Neuronal stem cell (in vitro differentiated cells): ENCODE results near the gene CCDC3.

ENCODE experiments used
- DNase-seq: peaks from one replicate; pipeline ENCODE4 v3.0.0-alpha.2; 2013; ENCODE audit warnings: low spot score
- H2AFZ ChIP-seq: one replicate; pipeline ENCODE4 v1.6.1; 2013; ENCODE audit warnings: mild to moderate bottlenecking, low read length, inconsistent platforms
- H2AK5ac ChIP-seq: 2 replicates; pipeline ENCODE4 v1.6.1; 2013; ENCODE audit warnings: low read depth, mild to moderate bottlenecking, inconsistent platforms, low read length, moderate library complexity, mixed read lengths
- H2BK120ac ChIP-seq: 2 replicates; pipeline ENCODE4 v1.6.1; 2013; ENCODE audit warnings: low read depth, mild to moderate bottlenecking, inconsistent platforms, low read length, moderate library complexity, mixed read lengths
- H2BK12ac ChIP-seq: one replicate; pipeline ENCODE4 v1.6.1; 2013; ENCODE audit warnings: low read length, inconsistent platforms
- H2BK15ac ChIP-seq: 2 replicates; pipeline ENCODE4 v1.6.1; 2013; ENCODE audit warnings: mild to moderate bottlenecking, low read length, inconsistent platforms, mixed read lengths
- H2BK5ac ChIP-seq: one replicate; pipeline ENCODE4 v1.6.1; 2013; ENCODE audit warnings: inconsistent platforms, mild to moderate bottlenecking, low read length, moderate library complexity
- H3K14ac ChIP-seq: one replicate; pipeline ENCODE4 v1.6.1; 2013; ENCODE audit warnings: low read length, inconsistent platforms
- H3K18ac ChIP-seq: 2 replicates; pipeline ENCODE4 v1.6.1; 2013; ENCODE audit warnings: low read length, inconsistent platforms
- H3K23ac ChIP-seq: 2 replicates; pipeline ENCODE4 v1.6.1; 2013; ENCODE audit warnings: low read depth, mild to moderate bottlenecking, mixed read lengths, low read length, inconsistent platforms; ENCODE audit not compliant: poor library complexity
- H3K27ac ChIP-seq: replicated peaks from 3 replicates; pipeline ENCODE4 v1.5.1; 2013; ENCODE audit warnings: low read length, inconsistent platforms
- H3K27me3 ChIP-seq, 3 experiments: 2 replicates each; pipeline ENCODE4 v1.6.1; 2013; ENCODE audit warnings: low read length in 3 of 3, mild to moderate bottlenecking in 2 of 3, inconsistent platforms in 1 of 3, low read depth in 1 of 3, mixed read lengths in 1 of 3, moderate library complexity in 1 of 3; ENCODE audit not compliant: control insufficient read depth in 3 of 3, insufficient read depth in 3 of 3
- H3K36me3 ChIP-seq, 2 donors: replicated peaks in 1 of 2; 2 replicates each; pipeline ENCODE4 v1.6.1; 2013; ENCODE audit warnings: low read length in 2 of 2; ENCODE audit not compliant: control insufficient read depth in 2 of 2, insufficient read depth in 2 of 2
- H3K4ac ChIP-seq: 2 replicates; pipeline ENCODE4 v1.6.1; 2013; ENCODE audit warnings: inconsistent platforms, mild to moderate bottlenecking, low read length, moderate library complexity
- H3K4me1 ChIP-seq, 2 donors: 1 replicate in 1 of 2; 2 replicates in 1 of 2; pipeline ENCODE4 v1.6.1; 2013; ENCODE audit warnings: low read length in 2 of 2, low read depth in 1 of 2; ENCODE audit not compliant: control insufficient read depth in 2 of 2, insufficient read depth in 1 of 2
- H3K4me2 ChIP-seq: one replicate; pipeline ENCODE4 v1.6.1; 2013; ENCODE audit warnings: mild to moderate bottlenecking, low read length, inconsistent platforms; ENCODE audit not compliant: insufficient read depth, poor library complexity, severe bottlenecking
- H3K4me3 ChIP-seq, 2 donors: 2 replicates each; pipeline ENCODE4 v1.5.1; 2013; ENCODE audit warnings: low read length in 2 of 2, mild to moderate bottlenecking in 2 of 2, inconsistent platforms in 1 of 2, moderate library complexity in 1 of 2
- H3K79me1 ChIP-seq: one replicate; pipeline ENCODE4 v1.6.1; 2013; ENCODE audit warnings: low read depth, mild to moderate bottlenecking, inconsistent platforms, low read length, moderate library complexity
- H3K9ac ChIP-seq: one replicate; pipeline ENCODE4 v1.6.1; 2013; ENCODE audit warnings: mild to moderate bottlenecking, low read depth, low read length, inconsistent platforms; ENCODE audit not compliant: poor library complexity
- H3K9me3 ChIP-seq, 2 donors: replicated peaks in 1 of 2; 2 replicates each; pipeline versions ENCODE3 to v1.6.1; 2013; ENCODE audit warnings: low read length in 2 of 2, mild to moderate bottlenecking in 2 of 2, inconsistent platforms in 1 of 2, low read depth in 1 of 2, mixed read lengths in 1 of 2, moderate library complexity in 1 of 2; ENCODE audit not compliant: control insufficient read depth in 2 of 2, insufficient read depth in 1 of 2
- H4K8ac ChIP-seq: one replicate; pipeline ENCODE4 v1.6.1; 2013; ENCODE audit warnings: low read depth, mild to moderate bottlenecking, inconsistent platforms, low read length, moderate library complexity
- H4K91ac ChIP-seq: one replicate; pipeline ENCODE4 v1.6.1; 2013; ENCODE audit warnings: low read length, low read depth, mild to moderate bottlenecking, inconsistent platforms; ENCODE audit not compliant: poor library complexity
- WGBS, 2 donors: extraction: QIAGEN DNeasy Blood & Tissue Kit; methylation state at CpG; one replicate each; pipeline ENCODE4 v1.1.7; 2013; ENCODE audit warnings: missing lambda C conversion rate in 2 of 2, mixed read lengths in 1 of 2; ENCODE audit not compliant: insufficient read length in 2 of 2, insufficient replicate concordance in 1 of 2; ENCODE audit errors: extremely low coverage in 2 of 2; 5-methylcytosine and 5-hydroxymethylcytosine counted together

CCDC3 gene

DNA sequence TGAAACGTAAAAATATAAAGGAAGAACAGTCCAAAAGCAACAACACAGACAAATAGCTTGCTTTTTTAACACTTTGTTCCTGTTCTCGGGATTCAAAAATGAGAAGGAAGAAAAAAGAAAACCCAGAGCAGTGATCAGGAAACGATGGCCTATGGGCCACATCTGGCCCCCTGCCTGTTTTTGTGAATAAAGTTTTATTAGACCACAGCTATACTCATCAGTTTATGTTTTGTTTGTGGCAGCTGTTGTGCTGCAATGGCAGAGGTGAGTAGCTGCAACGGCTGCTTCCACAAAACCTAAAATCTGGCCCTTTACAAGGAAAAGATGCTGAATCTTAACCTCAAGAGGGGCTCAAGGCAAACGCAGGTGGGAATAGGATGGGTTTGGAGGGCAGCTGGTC, 96.4 kb downstream of the CCDC3 start:
- Histone ChIP-seq H2AK5ac (no peak overlapping the region), H3K4me1 (no peaks in the 10 kb centered on the region), H2BK12ac (no peak overlapping the region), H3K18ac (no peak overlapping the region), H3K23ac (no peak overlapping the region), H3K4ac (no peak overlapping the region), H2BK15ac (no peak overlapping the region), H3K4me2 (no peak overlapping the region), H3K27me3 (no peaks in the 10 kb centered on the region), H2BK5ac (no peak overlapping the region), H4K8ac (no peak overlapping the region), H2BK120ac (no peak overlapping the region), H3K14ac (no peak overlapping the region), H3K27ac (no peak overlapping the region), H3K36me3 (no peaks in the 10 kb centered on the region), H3K9me3 (no peaks in the 10 kb centered on the region), H4K91ac (no peak overlapping the region), H3K79me1 (no peaks in the 10 kb centered on the region), H2AFZ (no peak overlapping the region), H3K4me3 (no peak overlapping the region), H3K9ac (no peak overlapping the region)
- no peak for DNase-seq
- no CpG with 5 or more reads among the region's 5 CpGs for WGBS, 2 donors

DNA sequence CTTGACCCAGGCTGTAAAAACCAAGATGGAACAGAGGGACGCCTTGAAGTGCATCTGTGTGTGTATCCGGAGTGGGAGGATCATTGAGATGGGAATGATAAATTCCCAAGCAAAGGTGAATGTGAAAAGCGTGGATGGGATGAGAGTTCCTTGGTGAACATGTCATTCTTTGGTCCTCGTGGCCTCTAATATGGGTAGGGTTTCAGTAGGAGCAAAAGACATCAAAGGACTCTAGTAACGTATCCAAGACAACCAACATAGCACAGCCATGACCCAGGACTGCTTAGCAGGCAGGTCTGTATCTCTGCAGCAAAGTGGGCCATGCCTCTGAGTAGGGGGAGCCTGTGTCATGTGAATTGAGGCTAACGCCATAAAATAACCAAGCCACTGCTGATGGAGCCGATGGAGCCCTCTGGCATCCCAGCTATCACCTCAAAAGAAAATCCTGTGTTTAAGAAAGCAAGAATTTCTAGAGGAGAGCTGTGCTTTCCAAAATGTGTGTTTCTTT, 98.6 kb downstream of the CCDC3 start:
- no peaks in the 10 kb centered on the region for H3K27me3 ChIP-seq
- no CpG with 5 or more reads among the region's 7 CpGs for WGBS, 2 donors
- no peaks in the 10 kb centered on the region for H3K79me1 ChIP-seq
- H4K8ac ChIP-seq, result no peak overlapping the region
- no peak overlapping the region for H3K9ac ChIP-seq
- no peaks in the 10 kb centered on the region for H3K36me3 ChIP-seq
- H3K9me3 ChIP-seq, result no peaks in the 10 kb centered on the region
- no peak overlapping the region for H2BK12ac ChIP-seq
- no peak for DNase-seq
- H4K91ac ChIP-seq, result no peak overlapping the region
- no peak overlapping the region for H3K4me3 ChIP-seq
- H3K4me1 ChIP-seq, result no peaks in the 10 kb centered on the region
- H3K14ac ChIP-seq, result no peak overlapping the region
- no peak overlapping the region for H2BK120ac ChIP-seq
- H3K27ac ChIP-seq, result no peak overlapping the region
- no peak overlapping the region for H2AFZ ChIP-seq
- H2AK5ac ChIP-seq, result no peak overlapping the region
- no peak overlapping the region for H3K4ac ChIP-seq
- no peak overlapping the region for H3K18ac ChIP-seq
- no peak overlapping the region for H3K23ac ChIP-seq
- no peak overlapping the region for H2BK5ac ChIP-seq
- H2BK15ac ChIP-seq, result no peak overlapping the region
- H3K4me2 ChIP-seq, result no peak overlapping the region

DNA sequence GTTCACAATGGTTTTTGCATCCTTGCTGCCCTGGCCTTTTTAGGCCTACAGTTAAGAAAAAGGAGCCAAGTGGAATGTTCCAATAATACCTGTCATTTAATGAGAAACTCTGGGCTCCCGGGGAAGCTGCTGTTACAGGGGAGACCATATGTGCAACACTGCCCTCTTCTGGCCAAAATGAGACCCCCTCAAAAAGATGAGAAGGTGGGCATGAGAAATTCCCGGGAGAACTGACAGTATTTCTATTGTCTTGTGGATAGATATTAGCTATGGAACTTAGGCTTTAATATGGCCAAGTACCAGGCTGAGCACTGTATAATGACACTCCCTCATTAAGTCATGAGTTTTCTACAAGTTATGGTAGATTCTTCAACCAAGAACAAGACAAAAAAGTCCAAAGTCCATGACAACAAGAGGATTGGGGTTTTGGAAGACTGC, 99.4 kb downstream of the CCDC3 start:
- no peak overlapping the region for H3K4me2 ChIP-seq
- no peak overlapping the region for H2BK12ac ChIP-seq
- H2BK15ac ChIP-seq, result no peak overlapping the region
- no peak overlapping the region for H2AK5ac ChIP-seq
- no peak overlapping the region for H3K14ac ChIP-seq
- H3K27me3 ChIP-seq, result no peaks in the 10 kb centered on the region
- H3K9me3 ChIP-seq, result no peaks in the 10 kb centered on the region
- H2BK120ac ChIP-seq, result no peak overlapping the region
- H3K27ac ChIP-seq, result no peak overlapping the region
- no CpG with 5 or more reads among the region's 2 CpGs for WGBS, 2 donors
- H3K79me1 ChIP-seq, result no peaks in the 10 kb centered on the region
- H3K36me3 ChIP-seq, result no peaks in the 10 kb centered on the region
- no peak overlapping the region for H3K23ac ChIP-seq
- no peak overlapping the region for H2AFZ ChIP-seq
- H4K8ac ChIP-seq, result no peak overlapping the region
- no peak overlapping the region for H3K18ac ChIP-seq
- no peak overlapping the region for H3K4me3 ChIP-seq
- H4K91ac ChIP-seq, result no peak overlapping the region
- DNase-seq, result peak; percentile 72
- H3K4me1 ChIP-seq, result peaks cover 0 to 4% of the 10 kb centered on the region in 2 donors
- H3K4ac ChIP-seq, result no peak overlapping the region
- H2BK5ac ChIP-seq, result no peak overlapping the region
- no peak overlapping the region for H3K9ac ChIP-seq

DNA sequence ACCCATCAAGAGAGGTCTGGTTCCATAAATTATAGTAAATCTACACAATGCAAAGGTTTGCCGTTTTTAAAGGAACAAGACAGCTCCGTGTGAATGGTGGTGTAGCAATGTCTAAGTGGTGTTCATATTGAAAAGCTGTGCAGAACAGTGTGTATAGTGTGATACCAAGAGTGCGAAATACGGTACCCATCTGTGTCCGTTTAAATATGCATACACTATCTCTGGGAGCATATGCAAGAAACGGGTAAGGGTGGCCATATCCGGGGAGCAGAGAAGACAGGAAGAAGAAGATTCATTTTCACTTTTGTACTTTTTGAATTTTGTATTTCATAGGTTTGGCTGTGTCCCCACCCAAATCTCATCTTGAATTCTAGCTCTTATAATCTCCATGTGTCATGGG, 102.0 kb downstream of the CCDC3 start:
- Histone ChIP-seq H3K4ac (no peak overlapping the region), H2AFZ (no peak overlapping the region), H3K4me2 (no peak overlapping the region), H2AK5ac (no peak overlapping the region), H3K4me1 (peaks cover 0 to 4% of the 10 kb centered on the region in 2 donors), H4K8ac (no peak overlapping the region), H3K27ac (no peak overlapping the region), H3K14ac (no peak overlapping the region), H3K23ac (no peak overlapping the region), H3K4me3 (no peak overlapping the region), H3K9ac (no peak overlapping the region), H3K9me3 (no peaks in the 10 kb centered on the region), H3K36me3 (no peaks in the 10 kb centered on the region), H2BK120ac (no peak overlapping the region), H2BK15ac (no peak overlapping the region), H3K79me1 (no peaks in the 10 kb centered on the region), H3K18ac (no peak overlapping the region), H2BK12ac (no peak overlapping the region), H3K27me3 (no peaks in the 10 kb centered on the region), H4K91ac (no peak overlapping the region), H2BK5ac (no peak overlapping the region)
- DNase-seq, result no peak
- no CpG with 5 or more reads among the region's 7 CpGs for WGBS, 2 donors
